PFSK-1 (cell line): ENCODE data around the gene SAMD8.

ENCODE experiments used
- FOXP2 ChIP-seq: optimal IDR thresholded peaks from 2 replicates; pipeline ENCODE3; 2011; ENCODE audit warnings: borderline replicate concordance, control low read depth, inconsistent platforms; ENCODE audit not compliant: insufficient read depth; ENCODE audit errors: extremely low read length, extremely low read depth
- POLR2AphosphoS5 ChIP-seq: IDR thresholded peaks from 2 replicates; pipeline ENCODE4 v1.6.1; 2012; ENCODE audit warnings: low read depth, mild to moderate bottlenecking, control low read depth, low read length, moderate library complexity
- SIN3A ChIP-seq: IDR thresholded peaks from 2 replicates; pipeline ENCODE4 v1.6.1; 2012; ENCODE audit warnings: mild to moderate bottlenecking, low read length, moderate library complexity, borderline replicate concordance; ENCODE audit not compliant: insufficient read depth
- TAF1 ChIP-seq: IDR thresholded peaks from 2 replicates; pipeline ENCODE4 v1.6.1; 2012; ENCODE audit warnings: low read length, control low read depth, borderline replicate concordance; ENCODE audit not compliant: insufficient read depth
- TF ChIP-seq, protein P1 (sequence below), 2 experiments: IDR thresholded peaks; 2 replicates each; pipeline versions ENCODE4 v1.6.1 to v1.8.0; 2011 to 2012; ENCODE audit warnings: low read depth in 2 of 2, low read length in 2 of 2, control low read depth in 1 of 2, inconsistent platforms in 1 of 2, mild to moderate bottlenecking in 1 of 2, moderate library complexity in 1 of 2; ENCODE audit not compliant: insufficient read depth in 1 of 2

The SAMD8 gene

DNA sequence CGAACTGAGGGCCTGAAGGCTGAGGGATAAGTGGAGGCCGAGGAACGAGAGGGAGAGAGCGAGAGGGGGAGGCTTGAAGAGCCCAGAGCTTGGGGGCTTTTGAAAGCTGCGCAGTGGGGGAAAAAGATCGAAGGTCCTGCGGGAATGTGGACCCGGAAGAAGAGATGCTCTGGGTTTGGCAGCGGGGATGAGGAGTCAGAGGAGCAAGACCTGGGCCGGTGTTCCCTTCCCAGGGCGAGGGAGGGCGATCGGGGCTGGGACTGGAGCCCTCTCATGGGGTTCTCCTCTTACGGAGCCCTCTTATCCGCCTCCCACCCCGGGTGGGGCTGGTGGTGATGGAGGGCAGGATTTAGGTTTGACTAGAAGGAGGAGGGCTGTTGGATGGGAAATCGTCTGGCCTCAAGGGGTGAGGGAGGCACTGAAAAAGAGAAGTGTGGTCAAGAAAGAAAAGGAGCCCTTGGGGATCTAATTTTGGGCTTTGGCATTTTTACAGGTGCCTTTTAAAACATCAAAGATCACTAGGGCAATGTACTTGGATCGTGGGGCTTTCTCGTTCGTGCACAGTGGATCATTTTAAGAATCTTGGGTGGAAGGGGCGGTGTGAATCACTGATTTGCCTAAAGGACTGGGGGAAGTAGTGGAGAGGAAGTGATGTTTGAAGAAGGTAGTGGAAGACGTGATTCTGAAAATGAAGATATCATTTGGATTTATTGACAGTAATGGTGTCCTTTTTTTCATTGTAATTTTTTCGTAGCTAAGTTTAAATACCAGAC lies 637 bp downstream of the SAMD8 start:
- TF ChIP-seq SIN3A (no peak), POLR2AphosphoS5 (no peak), TAF1 (no peak), FOXP2 (no peak)
- TF ChIP-seq, protein P1, sequence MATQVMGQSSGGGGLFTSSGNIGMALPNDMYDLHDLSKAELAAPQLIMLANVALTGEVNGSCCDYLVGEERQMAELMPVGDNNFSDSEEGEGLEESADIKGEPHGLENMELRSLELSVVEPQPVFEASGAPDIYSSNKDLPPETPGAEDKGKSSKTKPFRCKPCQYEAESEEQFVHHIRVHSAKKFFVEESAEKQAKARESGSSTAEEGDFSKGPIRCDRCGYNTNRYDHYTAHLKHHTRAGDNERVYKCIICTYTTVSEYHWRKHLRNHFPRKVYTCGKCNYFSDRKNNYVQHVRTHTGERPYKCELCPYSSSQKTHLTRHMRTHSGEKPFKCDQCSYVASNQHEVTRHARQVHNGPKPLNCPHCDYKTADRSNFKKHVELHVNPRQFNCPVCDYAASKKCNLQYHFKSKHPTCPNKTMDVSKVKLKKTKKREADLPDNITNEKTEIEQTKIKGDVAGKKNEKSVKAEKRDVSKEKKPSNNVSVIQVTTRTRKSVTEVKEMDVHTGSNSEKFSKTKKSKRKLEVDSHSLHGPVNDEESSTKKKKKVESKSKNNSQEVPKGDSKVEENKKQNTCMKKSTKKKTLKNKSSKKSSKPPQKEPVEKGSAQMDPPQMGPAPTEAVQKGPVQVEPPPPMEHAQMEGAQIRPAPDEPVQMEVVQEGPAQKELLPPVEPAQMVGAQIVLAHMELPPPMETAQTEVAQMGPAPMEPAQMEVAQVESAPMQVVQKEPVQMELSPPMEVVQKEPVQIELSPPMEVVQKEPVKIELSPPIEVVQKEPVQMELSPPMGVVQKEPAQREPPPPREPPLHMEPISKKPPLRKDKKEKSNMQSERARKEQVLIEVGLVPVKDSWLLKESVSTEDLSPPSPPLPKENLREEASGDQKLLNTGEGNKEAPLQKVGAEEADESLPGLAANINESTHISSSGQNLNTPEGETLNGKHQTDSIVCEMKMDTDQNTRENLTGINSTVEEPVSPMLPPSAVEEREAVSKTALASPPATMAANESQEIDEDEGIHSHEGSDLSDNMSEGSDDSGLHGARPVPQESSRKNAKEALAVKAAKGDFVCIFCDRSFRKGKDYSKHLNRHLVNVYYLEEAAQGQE (IDR thresholded peaks at IDR 0.05; ENCODE audit: insufficient read depth in 1 of 2, low read depth in 2 of 2, low read length in 2 of 2), result no peak

DNA sequence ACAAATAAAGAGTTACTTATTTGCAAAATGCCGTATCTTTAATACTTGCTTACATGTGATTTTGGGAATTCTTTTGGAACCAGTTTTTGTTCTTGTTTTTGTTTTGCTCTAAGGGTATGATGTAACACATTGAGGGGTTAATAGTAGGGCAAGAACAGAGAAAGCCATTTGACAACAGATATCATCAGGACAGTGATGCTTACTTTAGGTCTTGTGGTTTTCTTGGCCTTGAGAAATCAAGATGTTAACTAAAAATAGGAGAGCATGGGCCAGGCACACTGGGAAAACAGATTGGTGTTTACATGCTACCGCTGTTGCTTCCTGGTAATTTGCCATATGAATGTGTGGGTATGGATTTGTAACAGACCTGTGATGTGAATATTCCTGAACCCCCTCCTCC lies 3.7 kb downstream of the SAMD8 start:
- no peak for TF ChIP-seq TAF1
- no peak for TF ChIP-seq POLR2AphosphoS5
- TF ChIP-seq, protein P1 (IDR thresholded peaks at IDR 0.05; ENCODE audit: insufficient read depth in 1 of 2, low read depth in 2 of 2, low read length in 2 of 2), result no peak
- no peak for TF ChIP-seq FOXP2
- no peak for TF ChIP-seq SIN3A

DNA sequence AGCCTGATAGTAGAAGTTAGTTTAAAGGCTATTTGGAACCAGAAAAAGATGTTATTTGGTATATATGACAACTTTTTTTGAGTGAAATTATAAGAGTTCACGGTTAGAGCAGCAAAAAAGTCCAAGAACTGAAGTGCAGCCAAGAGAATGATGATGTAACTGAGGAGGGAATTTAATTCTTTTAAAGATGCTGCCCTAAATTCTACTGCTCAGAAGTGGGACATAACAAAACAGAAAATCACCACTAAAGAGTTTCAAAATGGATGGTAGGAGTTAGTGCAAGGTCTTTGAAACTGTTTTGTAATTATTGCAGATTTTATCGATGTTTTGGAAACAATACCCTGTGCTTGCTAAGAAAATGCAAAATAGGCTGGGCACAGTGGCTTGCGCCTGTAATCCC lies 6.5 kb downstream of the SAMD8 start:
- TF ChIP-seq TAF1 (no peak), SIN3A (no peak), POLR2AphosphoS5 (no peak), FOXP2 (no peak)
- TF ChIP-seq, protein P1 (IDR thresholded peaks at IDR 0.05; ENCODE audit: insufficient read depth in 1 of 2, low read depth in 2 of 2, low read length in 2 of 2), result no peak

DNA sequence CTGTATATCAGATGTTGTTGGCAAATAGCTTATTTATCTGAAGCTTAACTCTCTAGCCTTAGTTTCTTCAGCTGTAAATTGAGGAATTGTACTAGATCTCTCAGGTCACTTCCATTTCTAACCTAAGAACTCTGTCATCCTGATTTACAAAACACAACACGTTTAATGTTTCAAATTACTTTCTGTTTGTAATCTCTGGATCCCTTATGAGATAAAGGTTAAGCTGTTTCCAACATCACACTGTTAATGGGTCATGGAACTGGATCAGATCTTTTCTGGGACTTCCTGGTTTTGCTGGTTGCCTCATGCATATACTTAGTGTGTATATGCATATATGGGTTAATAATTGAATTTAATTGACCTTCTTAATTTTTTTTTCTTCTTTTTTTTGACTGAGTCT lies 9.9 kb downstream of the SAMD8 start:
- no peak for TF ChIP-seq POLR2AphosphoS5
- TF ChIP-seq SIN3A, result no peak
- TF ChIP-seq FOXP2, result no peak

DNA sequence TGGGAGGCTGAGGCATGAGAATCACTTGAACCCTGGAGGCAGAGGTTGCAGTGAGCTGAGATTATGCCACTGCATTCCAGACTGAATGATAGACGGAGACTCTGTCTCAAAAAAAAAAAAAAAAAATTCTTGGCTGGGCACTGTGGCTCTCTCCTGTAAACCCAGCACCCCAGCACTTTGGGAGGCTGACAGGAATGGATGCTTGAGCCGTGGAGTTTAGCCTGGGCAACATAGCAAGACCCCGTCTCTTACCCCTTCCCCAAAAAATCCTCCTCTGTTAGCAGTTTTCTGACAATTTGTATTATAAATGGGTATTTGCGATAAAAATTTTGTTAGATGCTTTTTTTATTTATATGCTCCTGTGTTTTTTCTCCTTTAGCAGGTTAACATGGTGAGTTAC lies 11.0 kb downstream of the SAMD8 start:
- TF ChIP-seq POLR2AphosphoS5 (no peak), SIN3A (no peak), TAF1 (no peak), FOXP2 (no peak)
- TF ChIP-seq, protein P1 (IDR thresholded peaks at IDR 0.05; ENCODE audit: insufficient read depth in 1 of 2, low read depth in 2 of 2, low read length in 2 of 2), result no peak
